Stimulated activated CD8-positive, alpha-beta memory T cell treated with anti-CD3 and anti-CD28 coated beads, Interleukin-4, amount 100 ng/mL, for 1 hour (primary cell): ENCODE data around the gene LRP4.
"Not testable (repeated sequence)": the region's sequence is repeated elsewhere in the genome, so short reads cannot be mapped to it uniquely, and the experiment has no call there.

Experiments
- DNase-seq, 2 donors: peaks; one replicate each; pipeline ENCODE4 v3.0.0-alpha.2; 2020; ENCODE audit warnings: low read depth in 2 of 2, low spot score in 1 of 2

LRP4 gene

DNA sequence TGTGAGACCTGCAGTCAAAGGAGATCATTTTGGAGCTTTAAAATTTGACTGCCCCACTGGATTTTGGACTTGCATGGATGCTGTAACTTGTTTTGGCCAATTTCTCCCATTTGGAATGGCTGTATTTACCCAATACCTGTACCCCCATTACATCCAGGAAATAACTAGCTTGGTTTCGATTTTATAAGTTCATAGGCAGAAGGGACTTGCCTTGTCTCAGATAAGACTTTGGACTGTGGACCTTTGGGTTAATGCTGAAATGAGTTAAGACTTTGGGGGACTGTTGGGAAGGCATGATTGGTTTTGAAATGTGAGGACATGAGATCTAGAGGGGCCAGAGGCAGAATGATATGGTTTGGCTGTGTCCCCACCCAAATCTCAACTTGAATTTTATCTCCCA lies 10.4 kb upstream of the LRP4 start:
- not testable (repeated sequence) for DNase-seq

- DNase-seq: not testable (repeated sequence)
Measured at GRCh38 chr11:46927928-46928327, 9.6 kb upstream of the LRP4 start.

DNA sequence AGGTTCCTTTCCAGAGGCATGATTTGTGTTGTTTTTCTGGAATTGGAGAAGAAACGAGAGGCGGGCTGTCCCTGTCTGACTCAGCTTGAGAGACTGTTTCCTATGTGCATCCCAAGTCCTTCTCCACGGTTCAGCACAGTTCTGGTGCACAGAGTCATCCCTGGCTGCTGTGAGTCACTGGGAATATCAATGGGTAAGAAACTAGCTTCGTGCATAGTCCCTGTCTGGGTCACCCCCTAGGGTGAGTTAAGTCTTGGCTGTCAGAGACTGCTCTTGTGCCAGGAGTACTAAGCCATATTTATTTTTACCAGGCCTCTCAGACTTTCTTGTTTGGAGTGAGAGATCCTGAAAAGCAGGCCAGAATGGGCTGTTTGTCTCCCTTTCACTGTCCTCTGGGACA lies 2.4 kb upstream of the LRP4 start:
- no peak for DNase-seq

- no peak for DNase-seq
Measured at GRCh38 chr11:46918788-46919513, 601 bp upstream of the LRP4 start.

DNA sequence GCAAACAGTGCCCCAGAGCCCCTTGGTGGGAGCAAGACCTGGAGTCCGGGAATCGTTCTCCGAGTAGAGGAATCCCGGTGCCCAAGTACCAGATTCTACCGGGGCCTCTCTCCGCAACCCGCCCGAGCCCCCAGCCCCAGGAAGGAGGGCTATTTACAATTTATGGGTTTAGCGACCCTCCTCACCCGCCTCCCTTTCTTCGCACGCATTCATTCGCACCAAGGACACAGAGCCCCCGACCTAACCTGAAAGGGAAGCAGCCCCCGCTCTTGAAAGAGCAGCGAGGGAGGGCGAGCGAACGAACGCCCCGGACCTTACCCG lies 628 bp downstream of the LRP4 start:
- no peak for DNase-seq

DNA sequence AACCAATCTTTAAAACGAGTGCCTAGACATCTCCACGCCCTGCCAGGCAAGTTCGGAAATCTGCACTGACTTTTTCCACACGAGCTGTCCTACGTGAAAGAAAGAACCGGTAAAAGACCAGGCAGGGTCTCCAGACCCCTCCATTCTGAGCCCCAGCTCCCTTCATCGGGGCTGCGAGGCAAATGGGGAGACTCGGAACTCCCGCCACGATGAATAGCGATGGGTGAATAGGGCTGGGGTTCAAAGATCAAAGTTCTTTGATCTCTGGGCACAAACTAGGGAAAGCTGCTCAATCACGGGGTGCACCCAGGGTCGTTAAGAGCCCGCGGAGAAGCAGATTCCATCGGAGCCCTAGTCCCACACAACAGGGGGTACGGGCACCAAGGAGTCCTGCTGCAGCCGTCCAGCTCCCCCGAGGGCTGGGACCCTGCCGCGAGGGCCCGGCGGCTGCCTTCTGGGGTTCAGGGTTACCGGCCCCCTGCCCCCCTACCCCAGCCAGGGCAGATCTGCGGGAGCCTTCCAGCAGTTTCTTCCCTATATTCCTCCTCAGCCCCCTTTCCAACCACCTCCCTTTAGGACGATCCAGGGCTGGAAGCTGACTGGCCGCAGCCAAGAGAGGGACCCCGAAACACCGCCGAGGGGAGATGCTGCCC lies 1.1 kb downstream of the LRP4 start:
- DNase-seq: no peak

- no peak for DNase-seq
Measured at GRCh38 chr11:46916286-46917108, 1.9 kb downstream of the LRP4 start.

DNA sequence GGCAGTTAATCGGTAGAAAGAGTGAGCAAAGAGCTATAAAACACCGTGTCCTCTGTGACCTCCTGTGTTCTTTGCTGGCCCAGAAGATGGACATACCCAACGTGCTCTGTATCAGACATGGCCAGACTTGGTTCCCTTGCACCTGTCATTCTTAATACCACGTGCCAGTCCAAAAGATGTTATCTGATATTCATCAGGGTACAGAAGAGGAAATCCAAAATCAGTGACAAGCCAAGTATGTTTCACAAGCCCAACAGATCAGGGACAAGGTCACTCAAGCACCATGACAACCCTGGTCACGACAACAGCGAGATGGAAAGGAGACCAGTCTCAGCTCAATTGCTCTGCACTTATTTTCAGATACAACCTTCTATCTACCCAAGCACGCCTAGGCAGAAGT lies 3.4 kb downstream of the LRP4 start:
- no peak for DNase-seq

GRCh38 chr11:46914363-46914762 lies 4.0 kb downstream of the LRP4 start:
- no peak for DNase-seq

DNA sequence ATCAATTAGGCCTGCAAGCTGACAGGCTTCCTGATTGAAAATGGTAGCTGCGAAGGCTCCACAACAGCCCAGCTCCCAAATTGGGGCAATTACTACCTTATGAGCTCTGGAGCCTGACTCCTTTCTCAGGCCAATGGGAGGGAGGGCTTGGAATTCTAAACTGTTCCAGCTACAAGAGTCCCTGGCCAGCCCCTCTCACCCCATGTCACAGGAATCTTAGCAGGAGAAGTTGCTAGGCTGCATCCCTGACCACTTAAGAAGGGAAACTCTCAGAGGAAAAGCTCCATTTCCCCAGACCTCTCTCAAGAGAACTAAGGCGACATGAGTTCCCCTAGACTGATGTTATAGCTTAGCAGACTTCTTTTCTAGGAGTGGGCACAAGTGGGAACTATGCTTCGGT lies 4.9 kb downstream of the LRP4 start:
- DNase-seq: no peak

DNA sequence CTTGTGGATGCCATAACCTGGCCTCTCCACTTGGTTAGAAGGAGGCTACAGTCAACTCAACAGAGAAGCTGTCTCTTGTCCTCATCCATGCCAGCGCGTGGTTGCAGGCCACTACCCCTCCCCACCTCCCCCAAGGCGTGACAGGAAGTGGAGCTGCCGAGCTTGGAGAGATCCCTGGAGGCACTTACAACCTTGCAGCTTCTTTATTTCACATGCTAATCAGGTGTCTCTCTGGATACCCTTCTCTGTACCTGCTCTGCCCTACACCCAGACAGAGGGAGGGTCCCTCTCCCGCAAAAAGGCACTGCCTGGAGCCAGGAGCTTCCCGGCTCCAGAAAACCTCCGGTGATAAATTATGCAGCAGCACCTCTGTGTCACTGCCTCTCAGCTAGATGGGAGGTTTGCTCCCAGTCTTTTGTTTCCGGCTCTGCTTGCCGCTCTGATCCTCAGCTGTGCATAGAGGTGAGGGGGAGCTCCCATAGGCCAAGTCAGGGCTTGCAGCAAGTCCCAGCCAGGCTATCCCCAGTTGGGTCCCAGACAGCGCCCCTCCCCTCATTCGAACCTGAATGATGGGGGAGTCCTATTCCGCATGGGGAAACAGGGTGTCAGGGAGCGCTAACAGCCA lies 5.7 kb downstream of the LRP4 start:
- no peak for DNase-seq

DNA sequence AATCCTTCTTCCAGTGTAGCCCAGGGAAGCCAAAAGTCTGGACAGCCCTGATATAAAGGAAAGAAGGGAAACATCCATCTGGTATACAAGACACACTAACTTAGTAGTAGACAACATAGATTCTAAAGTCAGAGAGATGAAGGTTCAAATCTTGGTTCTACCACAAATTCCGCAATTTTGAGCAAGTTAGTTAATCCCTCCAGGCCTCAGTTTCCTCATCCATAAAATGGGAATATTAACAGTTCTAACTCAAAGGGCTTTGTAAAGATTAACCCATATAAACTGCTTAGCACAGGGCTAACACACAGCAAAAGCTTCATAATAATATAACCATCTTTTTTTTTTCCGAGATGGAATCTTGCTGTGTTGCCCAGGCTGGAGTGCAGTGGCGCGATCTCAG lies 10.7 kb downstream of the LRP4 start:
- DNase-seq: no peak

- no peak for DNase-seq
Measured at GRCh38 chr11:46906609-46907041, 11.7 kb downstream of the LRP4 start.

- DNase-seq: no peak
Measured at GRCh38 chr11:46905806-46906205, 12.5 kb downstream of the LRP4 start.

- DNase-seq: no peak
Measured at GRCh38 chr11:46903846-46904245, 14.5 kb downstream of the LRP4 start.

GRCh38 chr11:46902694-46903093 lies 15.7 kb downstream of the LRP4 start:
- no peak for DNase-seq

- no peak for DNase-seq
Measured at GRCh38 chr11:46901156-46901555, 17.2 kb downstream of the LRP4 start.

DNA sequence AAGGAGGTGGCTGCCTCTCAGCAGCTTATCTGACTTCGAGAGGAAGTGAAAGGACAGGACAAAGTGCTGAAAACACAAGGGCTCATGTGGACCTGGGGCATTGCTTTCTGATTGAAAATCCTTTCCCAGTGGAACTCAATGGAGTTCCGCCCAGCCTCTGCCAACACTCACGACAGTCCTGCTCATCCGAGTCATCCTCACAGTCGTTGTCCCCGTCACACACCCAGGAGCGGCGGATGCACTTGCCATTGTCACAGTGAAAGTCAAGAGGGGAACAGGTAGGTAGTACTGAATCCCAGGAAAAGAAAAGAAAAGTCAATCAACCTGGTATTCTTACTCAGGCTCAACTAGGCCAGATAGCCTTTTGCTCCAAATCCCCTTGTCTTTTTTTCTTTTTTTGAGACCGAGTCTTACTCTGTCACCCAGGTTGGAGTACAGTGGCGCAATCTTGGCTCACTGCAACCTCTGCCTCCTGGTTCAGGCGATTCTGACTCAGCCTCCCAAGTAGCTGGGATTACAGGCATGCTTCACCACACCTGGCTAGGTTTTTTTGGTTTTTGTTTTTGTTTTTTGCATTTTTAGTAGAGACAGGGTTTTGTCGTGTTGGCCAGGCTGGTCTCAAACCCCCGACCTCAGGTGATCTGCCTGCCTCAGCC lies 18.1 kb downstream of the LRP4 start:
- no peak for DNase-seq

- DNase-seq: no peak
Measured at GRCh38 chr11:46899501-46900025, 18.8 kb downstream of the LRP4 start.

DNA sequence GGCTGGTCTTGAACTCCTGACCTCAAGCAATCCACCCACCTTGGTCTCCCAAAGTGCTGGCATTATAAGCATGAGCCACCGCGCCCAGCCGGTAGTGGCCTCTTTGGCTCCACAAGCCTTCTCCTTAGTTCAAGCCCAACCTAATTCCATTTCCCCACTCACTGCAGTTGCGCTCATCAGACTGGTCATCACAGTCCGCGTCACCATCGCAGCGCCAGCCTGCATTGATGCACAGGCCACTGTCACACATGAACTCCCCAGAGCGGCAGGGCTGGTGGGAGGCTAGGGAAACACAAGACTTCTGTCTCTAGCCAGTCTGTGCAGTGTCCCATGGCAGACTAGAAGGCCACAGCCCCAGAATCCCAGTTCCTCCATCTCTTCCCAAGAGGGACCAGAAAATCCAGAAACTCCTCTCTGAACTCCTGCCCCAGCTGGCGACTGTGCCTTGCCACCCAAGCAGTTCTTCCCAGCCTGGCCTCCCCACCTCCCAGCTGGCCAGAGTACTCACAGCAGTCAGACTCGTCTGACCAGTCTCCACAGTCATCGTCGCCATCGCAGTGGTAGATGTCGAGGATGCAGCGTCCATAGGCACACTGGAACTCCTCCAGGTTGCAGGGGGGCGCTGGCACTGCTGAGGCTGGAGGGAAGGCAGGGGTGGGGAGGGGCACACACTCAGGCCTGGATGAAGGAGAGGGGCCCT lies 19.8 kb downstream of the LRP4 start:
- no peak for DNase-seq
